ENCODE measurements around the gene KIF2C. TPM values are rescaled to one million over a fixed set of nuclear protein-coding genes. Genes with fewer than 3 reads are reported as not detected.

The KIF2C gene
- polyA plus RNA-seq, 1 donor from 2014 or later, result 1.5 TPM

DNA sequence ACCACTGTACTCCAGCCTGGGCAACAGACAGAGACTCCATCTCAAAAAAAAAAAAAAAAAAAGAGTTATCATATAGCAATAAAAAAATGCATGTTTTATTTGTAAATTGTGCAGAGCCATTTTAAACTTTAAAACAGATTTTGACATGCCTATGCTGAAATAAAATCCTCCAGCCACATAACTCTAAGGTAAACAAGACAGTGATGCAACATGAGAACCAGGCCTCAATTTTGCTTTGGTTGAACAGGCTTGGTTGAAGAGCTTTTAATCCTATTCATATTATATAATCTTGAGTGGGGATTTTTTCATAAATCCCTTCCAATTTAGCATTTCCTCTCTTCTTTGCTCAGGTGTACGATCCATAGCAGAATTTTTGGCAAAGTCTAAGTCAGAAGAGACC lies 39.1 kb upstream of the KIF2C start:
- Histone ChIP-seq H3K27ac (ENCODE audit: low read length) (no peak overlapping the region), H3K27me3 (ENCODE audit: insufficient read depth, low read depth, low read length) (no peaks in the 10 kb centered on the region), H3K4me3 (ENCODE audit: low read length) (no peak overlapping the region), H3K9me3 (ENCODE audit: low read length) (no peaks in the 10 kb centered on the region), H3K79me2 (replicated peaks; ENCODE audit: insufficient read depth, low read length) (no peaks in the 10 kb centered on the region), H2AFZ (ENCODE audit: low read depth, low read length) (no peak overlapping the region), H3K4me2 (ENCODE audit: low read length) (no peak overlapping the region), H3F3A (ENCODE audit: insufficient read depth, low read length, poor library complexity, severe bottlenecking) (no peaks in the 10 kb centered on the region), H3K9me2 (ENCODE audit: insufficient read depth, low read length) (no peaks in the 10 kb centered on the region), H3K9ac (ENCODE audit: low read length) (no peak overlapping the region), H3K36me3 (ENCODE audit: insufficient read depth, low read length) (no peaks in the 10 kb centered on the region), H4K20me1 (ENCODE audit: insufficient read depth) (no peaks in the 10 kb centered on the region)
- no peak for TF ChIP-seq MXI1 (conservative IDR thresholded peaks at IDR 0.05; ENCODE audit: poor library complexity, severe bottlenecking)

DNA sequence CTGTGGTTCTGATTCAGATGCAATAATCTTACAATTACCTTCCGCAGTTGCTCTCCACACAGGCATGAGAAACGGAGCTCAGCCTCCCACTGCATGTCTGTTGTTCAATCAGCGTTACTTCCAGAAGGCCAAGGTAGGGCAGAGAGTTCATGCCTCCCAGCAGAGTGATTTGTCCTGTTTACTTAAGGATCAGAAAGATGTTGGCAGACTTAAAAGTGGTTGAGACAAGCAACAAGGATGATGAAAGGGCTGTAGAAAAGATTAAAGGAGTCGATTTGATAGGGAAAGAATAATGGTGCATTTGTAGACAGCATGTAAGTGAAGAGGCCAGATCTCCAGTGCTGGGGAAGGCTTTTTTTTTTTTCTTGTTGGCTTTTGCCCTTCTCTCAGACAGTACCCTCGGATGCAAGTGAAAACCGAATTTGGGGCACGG lies 38.5 kb upstream of the KIF2C start:
- no peaks in the 10 kb centered on the region for H3K27me3 ChIP-seq (ENCODE audit: insufficient read depth, low read depth, low read length)
- H4K20me1 ChIP-seq (ENCODE audit: insufficient read depth), result no peaks in the 10 kb centered on the region
- H3K79me2 ChIP-seq (replicated peaks; ENCODE audit: insufficient read depth, low read length), result no peaks in the 10 kb centered on the region
- H2AFZ ChIP-seq (ENCODE audit: low read depth, low read length), result no peak overlapping the region
- H3K36me3 ChIP-seq (ENCODE audit: insufficient read depth, low read length), result no peaks in the 10 kb centered on the region
- no peak overlapping the region for H3K9ac ChIP-seq (ENCODE audit: low read length)
- H3K9me3 ChIP-seq (ENCODE audit: low read length), result no peaks in the 10 kb centered on the region
- TF ChIP-seq MXI1 (conservative IDR thresholded peaks at IDR 0.05; ENCODE audit: poor library complexity, severe bottlenecking) (no peak), EP300 (conservative IDR thresholded peaks at IDR 0.05; ENCODE audit: poor library complexity, severe bottlenecking) (no peak), POLR2AphosphoS5 (IDR thresholded peaks at IDR 0.05) (no peak), SMC3 (conservative IDR thresholded peaks at IDR 0.05; ENCODE audit: poor library complexity) (no peak), RAD21 (conservative IDR thresholded peaks at IDR 0.05) (no peak)
- TF ChIP-seq, protein P1, sequence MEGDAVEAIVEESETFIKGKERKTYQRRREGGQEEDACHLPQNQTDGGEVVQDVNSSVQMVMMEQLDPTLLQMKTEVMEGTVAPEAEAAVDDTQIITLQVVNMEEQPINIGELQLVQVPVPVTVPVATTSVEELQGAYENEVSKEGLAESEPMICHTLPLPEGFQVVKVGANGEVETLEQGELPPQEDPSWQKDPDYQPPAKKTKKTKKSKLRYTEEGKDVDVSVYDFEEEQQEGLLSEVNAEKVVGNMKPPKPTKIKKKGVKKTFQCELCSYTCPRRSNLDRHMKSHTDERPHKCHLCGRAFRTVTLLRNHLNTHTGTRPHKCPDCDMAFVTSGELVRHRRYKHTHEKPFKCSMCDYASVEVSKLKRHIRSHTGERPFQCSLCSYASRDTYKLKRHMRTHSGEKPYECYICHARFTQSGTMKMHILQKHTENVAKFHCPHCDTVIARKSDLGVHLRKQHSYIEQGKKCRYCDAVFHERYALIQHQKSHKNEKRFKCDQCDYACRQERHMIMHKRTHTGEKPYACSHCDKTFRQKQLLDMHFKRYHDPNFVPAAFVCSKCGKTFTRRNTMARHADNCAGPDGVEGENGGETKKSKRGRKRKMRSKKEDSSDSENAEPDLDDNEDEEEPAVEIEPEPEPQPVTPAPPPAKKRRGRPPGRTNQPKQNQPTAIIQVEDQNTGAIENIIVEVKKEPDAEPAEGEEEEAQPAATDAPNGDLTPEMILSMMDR (IDR thresholded peaks at IDR 0.05; ENCODE audit: poor library complexity, severe bottlenecking), result no peak
- H3K4me3 ChIP-seq (ENCODE audit: low read length), result no peak overlapping the region
- no peaks in the 10 kb centered on the region for H3F3A ChIP-seq (ENCODE audit: insufficient read depth, low read length, poor library complexity, severe bottlenecking)
- H3K27ac ChIP-seq (ENCODE audit: low read length), result no peak overlapping the region
- H3K9me2 ChIP-seq (ENCODE audit: insufficient read depth, low read length), result no peaks in the 10 kb centered on the region
- H3K4me2 ChIP-seq (ENCODE audit: low read length), result no peak overlapping the region

DNA sequence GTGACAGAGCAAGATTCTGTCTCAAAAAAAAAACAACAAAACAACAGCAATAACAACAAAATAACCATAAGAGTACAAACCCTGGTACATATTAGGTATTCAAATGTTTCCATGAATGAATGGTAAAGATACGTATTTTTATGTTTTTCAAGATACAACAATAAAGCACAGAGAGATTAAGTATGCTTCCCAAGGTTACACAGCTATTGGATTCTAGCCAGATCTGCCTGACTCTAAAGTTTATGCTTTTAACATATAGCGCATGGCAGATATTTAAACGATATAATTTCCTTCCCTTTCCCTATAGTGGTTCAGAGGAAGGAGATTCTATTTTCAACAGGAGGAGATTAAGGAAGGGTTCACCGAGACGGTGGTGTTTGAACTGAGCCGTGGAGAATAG lies 34.2 kb upstream of the KIF2C start:
- Histone ChIP-seq H3K27ac (ENCODE audit: low read length) (no peak overlapping the region), H2AFZ (ENCODE audit: low read depth, low read length) (no peak overlapping the region)

More for the DNA sequence above, 34.2 kb upstream of the KIF2C start:
- Histone ChIP-seq H3K9ac (ENCODE audit: low read length) (no peak overlapping the region), H3K4me2 (ENCODE audit: low read length) (no peak overlapping the region), H3K4me3 (ENCODE audit: low read length) (no peak overlapping the region), H3K27me3 (ENCODE audit: insufficient read depth, low read depth, low read length) (no peaks in the 10 kb centered on the region), H3K9me2 (ENCODE audit: insufficient read depth, low read length) (no peaks in the 10 kb centered on the region), H3K36me3 (ENCODE audit: insufficient read depth, low read length) (no peaks in the 10 kb centered on the region), H3K79me2 (replicated peaks; ENCODE audit: insufficient read depth, low read length) (no peaks in the 10 kb centered on the region), H4K20me1 (ENCODE audit: insufficient read depth) (no peaks in the 10 kb centered on the region), H3F3A (ENCODE audit: insufficient read depth, low read length, poor library complexity, severe bottlenecking) (no peaks in the 10 kb centered on the region), H3K9me3 (ENCODE audit: low read length) (no peaks in the 10 kb centered on the region)
- TF ChIP-seq POLR2AphosphoS5 (IDR thresholded peaks at IDR 0.05), result no peak
- TF ChIP-seq, protein P1 (IDR thresholded peaks at IDR 0.05; ENCODE audit: poor library complexity, severe bottlenecking), result no peak
- no peak for TF ChIP-seq EP300 (conservative IDR thresholded peaks at IDR 0.05; ENCODE audit: poor library complexity, severe bottlenecking)
- no peak for TF ChIP-seq TAF1 (IDR thresholded peaks at IDR 0.05; ENCODE audit: low read depth)
- TF ChIP-seq SMC3 (conservative IDR thresholded peaks at IDR 0.05; ENCODE audit: poor library complexity), result no peak
- TF ChIP-seq RAD21 (conservative IDR thresholded peaks at IDR 0.05), result no peak
- TF ChIP-seq MXI1 (conservative IDR thresholded peaks at IDR 0.05; ENCODE audit: poor library complexity, severe bottlenecking), result no peak

Data from neural cell (in vitro differentiated cells).